HepG2 (cell line): Measurements from ENCODE around the gene SLC44A5. TPM values are rescaled to one million over a fixed set of nuclear protein-coding genes. Genes with fewer than 3 reads are reported as not detected.
"Not testable (repeated sequence)": the region's sequence is repeated elsewhere in the genome, so short reads cannot be mapped to it uniquely, and the experiment has no call there.

Experiments
- ATAC-seq: fragments of 200-7000 bp; cut with Tn5 transposase; 3 replicates; pipeline ENCODE4 v1.9.1; 2020; ENCODE audit warnings: mild to moderate bottlenecking, moderate library complexity
- BruUV-seq: library from RNA; stranded (reverse); fragments of 400-500 nt; replicated peaks from 2 replicates; lab custom pipeline; 2021; lab: Mats Ljungman, UMichigan
- CTCF ChIA-PET: fragments of 300-600 bp; formaldehyde crosslinking; extraction: SDS; loops from one replicate; lab custom pipeline; 2021; ENCODE audit warnings: low total read pairs, inconsistent platforms, low intra/inter-chr PET ratio; lab: Yijun Ruan, JAX
- POLR2A ChIA-PET: fragments of 350-600 bp; sonication (Branson Sonifier 250); formaldehyde crosslinking; loops from one replicate; lab custom pipeline; 2020; ENCODE audit warnings: antibody characterized with exemption, inconsistent platforms; lab: Yijun Ruan, JAX
- DNase-seq: peaks from one replicate; pipeline ENCODE4 v3.0.0-alpha.2; 2015; ENCODE audit warnings: low spot score
- FAIRE-seq: peaks from 3 replicates; lab custom pipeline; 2011; peaks lifted over from hg19 to GRCh38; lab: Jason Lieb, UNC
- H2AFZ ChIP-seq: one replicate; pipeline ENCODE4 v1.6.1; 2011; ENCODE audit warnings: low read length, inconsistent platforms
- H3K27ac ChIP-seq: fragments of 300-600 bp; 3 replicates; pipeline ENCODE4 v1.8.0; 2011; ENCODE audit warnings: mixed run types, mild to moderate bottlenecking, mixed read lengths, low read length, inconsistent platforms; ENCODE audit not compliant: insufficient read depth; ENCODE audit errors: extremely low read length
- H3K27me3 ChIP-seq, 2 experiments: fragments of 200-600 bp in 1 of 2; 2 replicates in 1 of 2; 3 replicates in 1 of 2; pipeline versions ENCODE4 v1.6.0 to v1.8.0; 2011; ENCODE audit warnings: low read length in 2 of 2, mild to moderate bottlenecking in 2 of 2, moderate library complexity in 2 of 2, inconsistent platforms in 1 of 2; ENCODE audit not compliant: insufficient read depth in 2 of 2, control insufficient read depth in 1 of 2
- H3K36me3 ChIP-seq, 2 experiments: fragments of 200-600 bp in 1 of 2; replicated peaks in 1 of 2; 2 replicates in 1 of 2; 3 replicates in 1 of 2; pipeline versions ENCODE4 v1.5.1 to v1.8.0; 2011; ENCODE audit warnings: low read length in 2 of 2, inconsistent platforms in 1 of 2; ENCODE audit not compliant: insufficient read depth in 2 of 2, control insufficient read depth in 1 of 2
- H3K4me1 ChIP-seq: 2 replicates; pipeline ENCODE4 v1.5.1; 2012; ENCODE audit warnings: low read length, inconsistent platforms; ENCODE audit not compliant: insufficient read depth
- H3K4me2 ChIP-seq: 2 replicates; pipeline ENCODE4 v1.6.0; 2011; ENCODE audit warnings: low read depth, low read length, inconsistent platforms
- H3K4me3 ChIP-seq, 3 experiments: fragments of 200-600 bp in 1 of 3; sonication (generic), shearing (Covaris generic) in 1 of 3; replicated peaks in 1 of 3; 2 replicates each; pipeline ENCODE4 v1.5.1; 2011 to 2016; ENCODE audit warnings: low read length in 3 of 3, inconsistent platforms in 2 of 3, low read depth in 2 of 3, mild to moderate bottlenecking in 2 of 3, control low read depth in 1 of 3, mixed read lengths in 1 of 3; ENCODE audit not compliant: insufficient read depth in 1 of 3
- H3K79me2 ChIP-seq: one replicate; pipeline ENCODE4 v1.6.1; 2011; ENCODE audit warnings: low read length, inconsistent platforms; ENCODE audit not compliant: insufficient read depth
- H3K9ac ChIP-seq: 2 replicates; pipeline ENCODE4 v1.6.0; 2011; ENCODE audit warnings: mild to moderate bottlenecking, low read depth, low read length, inconsistent platforms; ENCODE audit not compliant: insufficient read depth
- H3K9me3 ChIP-seq: 2 replicates; pipeline ENCODE4 v1.5.1; 2012; ENCODE audit warnings: mild to moderate bottlenecking, low read length
- H4K20me1 ChIP-seq: 2 replicates; pipeline ENCODE4 v1.6.0; 2011; ENCODE audit warnings: inconsistent platforms, mild to moderate bottlenecking, low read length, moderate library complexity; ENCODE audit not compliant: insufficient read depth
- DNMT1 ChIP-seq: sonication (generic); formaldehyde crosslinking; IDR thresholded peaks from 2 replicates; pipeline ENCODE4 v1.5.1; 2020; ENCODE audit warnings: mild to moderate bottlenecking, missing genetic modification reagents
- ELF4 ChIP-seq: sonication (generic); formaldehyde crosslinking; IDR thresholded peaks from 2 replicates; pipeline ENCODE4 v1.5.0; 2020; ENCODE audit warnings: missing genetic modification reagents, mild to moderate bottlenecking, moderate library complexity, borderline replicate concordance
- GATAD2A ChIP-seq: IDR thresholded peaks from 2 replicates; pipeline ENCODE4 v1.6.1; 2016
- MAF1 ChIP-seq: sonication (generic); formaldehyde crosslinking; IDR thresholded peaks from 2 replicates; pipeline ENCODE4 v1.5.0; 2020; ENCODE audit warnings: missing genetic modification reagents, borderline replicate concordance
- MEIS1 ChIP-seq: sonication (generic); formaldehyde crosslinking; IDR thresholded peaks from 2 replicates; pipeline ENCODE4 v1.9.0; 2021; ENCODE audit warnings: mild to moderate bottlenecking, missing genetic modification reagents, moderate library complexity, borderline replicate concordance
- MYPOP ChIP-seq: sonication (generic); formaldehyde crosslinking; IDR thresholded peaks from 2 replicates; pipeline ENCODE4 v1.8.1; 2023; ENCODE audit warnings: mild to moderate bottlenecking, moderate library complexity, missing genetic modification reagents
- NR2F2 ChIP-seq: IDR thresholded peaks from 2 replicates; pipeline ENCODE4 v1.6.1; 2012; ENCODE audit warnings: low read depth, inconsistent platforms, borderline replicate concordance
- PAWR ChIP-seq: sonication (generic); formaldehyde crosslinking; IDR thresholded peaks from 2 replicates; pipeline ENCODE4 v1.4.0; 2020; ENCODE audit warnings: missing genetic modification reagents, mild to moderate bottlenecking, borderline replicate concordance
- PITX1 ChIP-seq: sonication (generic); formaldehyde crosslinking; IDR thresholded peaks from 2 replicates; pipeline ENCODE4 v1.5.1; 2020; ENCODE audit warnings: mild to moderate bottlenecking, missing genetic modification reagents
- SMARCE1 ChIP-seq: fragments of 450-650 bp; IDR thresholded peaks from 2 replicates; pipeline ENCODE4 v1.6.1; 2017; ENCODE audit warnings: borderline replicate concordance
- ZBTB21 ChIP-seq: sonication (generic); formaldehyde crosslinking; IDR thresholded peaks from 2 replicates; pipeline ENCODE4 v1.4.0; 2020; ENCODE audit warnings: missing genetic modification reagents
- ZBTB39 ChIP-seq: sonication (generic); formaldehyde crosslinking; IDR thresholded peaks from 2 replicates; pipeline ENCODE4 v1.5.0; 2020; ENCODE audit warnings: missing genetic modification reagents
- ZNF224 ChIP-seq: sonication (generic); formaldehyde crosslinking; IDR thresholded peaks from 2 replicates; pipeline ENCODE4 v1.5.0; 2020; ENCODE audit warnings: mild to moderate bottlenecking, missing genetic modification reagents
- ZNF326 ChIP-seq: sonication (generic); formaldehyde crosslinking; IDR thresholded peaks from 2 replicates; pipeline ENCODE4 v1.4.0; 2020; ENCODE audit warnings: missing genetic modification reagents, borderline replicate concordance
- ZNF747 ChIP-seq: sonication (generic); formaldehyde crosslinking; IDR thresholded peaks from 2 replicates; pipeline ENCODE4 v1.8.1; 2023; ENCODE audit warnings: missing genetic modification reagents, mild to moderate bottlenecking, borderline replicate concordance
- ZNF749 ChIP-seq: sonication (generic); formaldehyde crosslinking; IDR thresholded peaks from 2 replicates; pipeline ENCODE4 v1.8.0; 2022; ENCODE audit warnings: mild to moderate bottlenecking, missing genetic modification reagents, moderate library complexity, borderline replicate concordance
- ZNF883 ChIP-seq: sonication (generic); formaldehyde crosslinking; IDR thresholded peaks from 2 replicates; pipeline ENCODE4 v1.5.1; 2020; ENCODE audit warnings: mild to moderate bottlenecking, missing genetic modification reagents; ENCODE audit errors: not compliant biosample characterization
- WGBS: methylation state at CpG from one replicate; pipeline ENCODE4 v1.1.6; 2017; ENCODE audit warnings: low lambda C conversion rate; 5-methylcytosine and 5-hydroxymethylcytosine counted together
- in situ Hi-C: cut with HindIII; loops from 2 replicates; pipeline ENCODE4 v1.10.0; 2017; ENCODE audit warnings: low pct_unique_long_range_greater_than_20kb; ENCODE audit not compliant: extremely low pct_ligation_motif_present
- intact Hi-C: fragments of 100-400 bp; cut with micrococcal nuclease; formaldehyde crosslinking; loops from one replicate; pipeline ENCODE4 v1.10.0; 2022; ENCODE audit not compliant: unreplicated experiment
- polyA plus RNA-seq, 8 experiments: library from polyadenylated mRNA; depleted of rRNA in 3 of 8; stranded (reverse) in 7 of 8; unstranded in 1 of 8; fragments of >200 nt; fragmentation: Illumina TruSeq in 4 of 8; extraction: Trizol in 4 of 8; gene quantifications; 2 replicates each; pipeline versions ENCODE4 v1.2.1 to v1.2.3, GENCODE V29; 2011 to 2016; ENCODE audit warnings: low read depth in 4 of 8, missing spikeins in 1 of 8, mixed read lengths in 1 of 8; ENCODE audit not compliant: insufficient read depth in 1 of 8
- total RNA-seq, 5 experiments: library from RNA; depleted of rRNA; stranded (reverse); fragments of >200 nt; fragmentation: Illumina TruSeq; extraction: Trizol; gene quantifications; 2 replicates each; pipeline ENCODE4 v1.2.3, GENCODE V29; 2016; ENCODE audit warnings: low read depth in 1 of 5

SLC44A5 gene
- total and polyA plus RNA-seq, 2 of the 13 experiments (the other 11 are each of a cell fraction or from before 2014, with no cell fraction given), result 8.0 to 16.0 TPM

- H3K4me1 ChIP-seq, result no peaks in the 10 kb centered on the region
- TF ChIP-seq NR2F2, result no peak
- no peak for TF ChIP-seq ZNF224
- no peak for TF ChIP-seq PAWR (CRISPR knock-in tag)
- no peak for TF ChIP-seq ZBTB21 (CRISPR knock-in tag)
- TF ChIP-seq ZBTB39 (CRISPR knock-in tag), result no peak
- no peak for TF ChIP-seq DNMT1 (CRISPR knock-in tag)
- no peak for TF ChIP-seq ZNF747 (CRISPR knock-in tag)
- TF ChIP-seq GATAD2A (CRISPR knock-in tag), result no peak
- no peak for TF ChIP-seq ZNF749 (CRISPR knock-in tag)
- TF ChIP-seq ELF4 (CRISPR knock-in tag), result no peak
- TF ChIP-seq MYPOP (CRISPR knock-in tag), result no peak
- no peak for TF ChIP-seq ZNF326
- no peak for TF ChIP-seq SMARCE1
- TF ChIP-seq MAF1, result no peak
- TF ChIP-seq ZNF883, result no peak
- no peak for TF ChIP-seq PITX1 (CRISPR knock-in tag)
- TF ChIP-seq MEIS1 (CRISPR knock-in tag), result no peak
- TF ChIP-seq, all 625 proteins: peak for 0
- H3K9ac ChIP-seq, result no peak overlapping the region
- no peaks in the 10 kb centered on the region for H4K20me1 ChIP-seq
- no peak for DNase-seq
- CTCF ChIA-PET, result no interaction called here
- intact Hi-C loops (no loop called here), in situ Hi-C loops (no loop called here)
- no peak for FAIRE-seq
- no peak overlapping the region for H2AFZ ChIP-seq
- no peaks in the 10 kb centered on the region for H3K79me2 ChIP-seq
- no TSS peak for BruUV-seq
- ATAC-seq, result no peak
- peaks cover 19% of the 10 kb centered on the region for H3K9me3 ChIP-seq
- no peaks in the 10 kb centered on the region for H3K36me3 ChIP-seq
- WGBS, result 15% methylated on average over 3 of the region's 3 CpGs
- no peak overlapping the region for H3K27ac ChIP-seq
- H3K4me2 ChIP-seq, result no peak overlapping the region
- POLR2A ChIA-PET, result no interaction called here
- no peak overlapping the region for H3K4me3 ChIP-seq
- H3K27me3 ChIP-seq, result no peaks in the 10 kb centered on the region
Observed at GRCh38 chr1:75412616-75413015, 198.3 kb downstream of the SLC44A5 start.

- intact Hi-C loops, H2AFZ ChIP-seq, POLR2A ChIA-PET, H3K4me2 ChIP-seq, BruUV-seq, FAIRE-seq, ATAC-seq, H3K27me3 ChIP-seq, in situ Hi-C loops, H3K79me2 ChIP-seq, CTCF ChIA-PET, H3K4me3 ChIP-seq, H3K27ac ChIP-seq, H3K36me3 ChIP-seq, H3K9ac ChIP-seq, H4K20me1 ChIP-seq, H3K4me1 ChIP-seq, H3K9me3 ChIP-seq, DNase-seq: not testable (repeated sequence)
- 12% methylated on average over 1 of the region's 1 CpG for WGBS
Observed at GRCh38 chr1:75404681-75405080, 206.2 kb downstream of the SLC44A5 start.
